NCI-H460 (cell line): ENCODE data around the gene SMPD3. TPM values are rescaled to one million over a fixed set of nuclear protein-coding genes. Genes with fewer than 3 reads are reported as not detected.

Experiments used
- DNase-seq: peaks from one replicate; pipeline ENCODE4 v3.0.0-alpha.2; 2016; ENCODE audit warnings: low read depth; ENCODE audit errors: extremely low read depth
- total RNA-seq: library from RNA; depleted of rRNA; stranded (reverse); fragments of >200 nt; shearing (Covaris generic); gene quantifications from 2 replicates; pipeline ENCODE4 v1.2.3, GENCODE V29; 2014

The SMPD3 gene
- total RNA-seq, 1 experiment from 2014 or later, result 0.07 TPM

DNA sequence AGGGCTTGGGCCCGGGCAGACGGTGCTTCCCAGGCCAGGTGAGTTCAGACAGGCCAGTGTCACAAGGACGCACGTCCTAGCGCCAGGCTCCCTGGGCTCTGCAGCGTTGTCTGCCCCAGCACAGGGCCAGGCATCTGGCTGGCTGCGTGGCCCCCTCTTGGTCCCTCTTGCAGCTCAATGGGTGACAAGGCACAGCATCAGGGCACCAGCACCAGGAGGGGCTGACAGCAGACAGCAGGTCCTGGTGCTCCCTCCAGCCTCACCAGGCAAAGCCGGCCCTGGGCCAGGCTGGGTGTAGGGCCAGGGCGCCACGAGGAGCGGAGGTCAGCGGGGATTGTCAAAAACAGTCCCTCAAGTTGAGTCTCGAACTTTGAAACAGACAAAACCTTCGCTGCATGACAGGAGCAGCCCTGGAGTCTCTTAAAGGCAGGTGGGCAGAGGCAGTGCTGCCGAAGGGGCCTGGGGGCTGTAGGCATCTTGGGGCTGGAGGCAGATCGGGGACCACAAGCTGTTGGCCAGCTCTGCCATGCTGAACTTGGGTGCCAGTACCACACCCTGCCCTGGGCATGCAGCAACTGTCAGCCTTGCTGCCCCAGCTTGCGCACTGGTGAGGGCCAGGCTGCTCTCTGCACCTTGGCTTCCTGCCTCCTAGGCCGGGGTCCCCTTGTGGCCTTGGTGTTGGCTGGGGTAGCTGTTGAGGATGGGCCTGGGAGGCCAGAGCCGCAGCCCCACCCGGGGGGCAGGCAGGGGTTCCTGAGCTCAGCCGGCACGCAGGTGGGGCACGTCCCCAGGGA, 88.7 kb downstream of the SMPD3 start:
- no peak for DNase-seq

GRCh38 chr16:68358951-68359350, 89.4 kb downstream of the SMPD3 start:
- no peak for DNase-seq

- DNase-seq, result no peak
These were observed 90.4 kb downstream of the SMPD3 start for GRCh38 chr16:68357923-68358322.

- DNase-seq, result no peak
These were observed 90.8 kb downstream of the SMPD3 start for GRCh38 chr16:68357521-68357922.

DNA sequence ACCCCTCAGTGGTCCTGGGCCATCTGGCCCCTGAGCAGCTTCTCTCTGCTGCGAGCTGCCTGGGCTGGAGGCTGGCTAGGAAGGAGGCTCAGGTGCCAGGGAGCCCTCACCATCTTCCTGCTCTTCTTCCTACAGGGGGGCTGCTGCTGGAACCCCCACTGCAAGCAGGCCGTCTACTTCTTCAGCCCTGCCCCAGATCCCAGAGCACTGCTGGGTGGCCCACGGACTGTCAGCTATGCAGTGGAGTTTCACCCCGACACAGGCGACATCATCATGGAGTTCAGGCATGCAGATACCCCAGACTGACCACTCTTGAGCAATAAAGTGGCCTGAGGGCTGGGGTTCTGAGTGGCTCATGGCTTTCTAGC, 91.4 kb downstream of the SMPD3 start:
- DNase-seq, result no peak

- DNase-seq, result no peak
These were observed 91.9 kb downstream of the SMPD3 start for GRCh38 chr16:68356249-68356918.

DNA sequence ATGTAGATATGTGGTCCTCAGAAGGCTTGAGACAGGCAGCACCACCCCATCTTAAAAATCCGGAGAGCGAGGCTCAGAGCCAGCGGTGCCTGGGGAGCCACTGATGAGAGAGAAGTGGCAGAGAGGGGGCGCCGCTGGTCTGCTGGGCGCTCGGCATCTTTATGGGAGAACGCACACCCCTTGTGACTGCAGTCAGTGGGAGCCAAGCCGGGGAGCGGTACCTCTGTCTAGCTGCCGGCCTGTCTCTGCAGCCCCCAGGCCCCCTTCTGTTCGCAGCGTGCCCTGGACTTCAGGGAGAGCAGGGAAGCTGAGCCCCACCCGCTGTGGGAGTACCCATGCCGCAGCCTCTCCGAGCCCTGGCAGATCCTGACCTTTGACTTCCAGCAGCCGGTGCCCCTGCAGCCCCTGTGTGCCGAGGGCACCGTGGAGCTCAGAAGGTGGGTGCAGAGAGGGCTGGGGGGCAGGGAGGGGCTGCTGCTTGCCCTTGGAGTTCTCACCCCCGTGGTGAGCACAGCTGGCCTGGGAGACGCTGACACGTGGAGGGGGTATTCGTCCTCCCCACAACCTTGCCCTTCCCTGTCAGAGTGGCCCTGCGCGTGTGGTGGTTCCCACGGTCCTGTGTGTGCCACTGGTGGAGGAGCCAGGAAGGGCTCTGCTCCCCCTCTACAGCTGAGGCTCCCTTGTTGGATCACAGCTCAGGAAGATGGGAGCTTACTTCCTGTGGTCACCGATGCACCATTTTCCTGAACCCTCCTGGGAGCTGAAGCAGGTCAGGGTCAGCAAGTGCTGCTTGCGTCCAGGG, 92.7 kb downstream of the SMPD3 start:
- DNase-seq, result no peak

- DNase-seq, result no peak
These were observed 93.5 kb downstream of the SMPD3 start for GRCh38 chr16:68354816-68355215.

GRCh38 chr16:68353366-68353765, 94.9 kb downstream of the SMPD3 start:
- DNase-seq, result no peak

GRCh38 chr16:68351991-68352431, 96.3 kb downstream of the SMPD3 start:
- no peak for DNase-seq

DNA sequence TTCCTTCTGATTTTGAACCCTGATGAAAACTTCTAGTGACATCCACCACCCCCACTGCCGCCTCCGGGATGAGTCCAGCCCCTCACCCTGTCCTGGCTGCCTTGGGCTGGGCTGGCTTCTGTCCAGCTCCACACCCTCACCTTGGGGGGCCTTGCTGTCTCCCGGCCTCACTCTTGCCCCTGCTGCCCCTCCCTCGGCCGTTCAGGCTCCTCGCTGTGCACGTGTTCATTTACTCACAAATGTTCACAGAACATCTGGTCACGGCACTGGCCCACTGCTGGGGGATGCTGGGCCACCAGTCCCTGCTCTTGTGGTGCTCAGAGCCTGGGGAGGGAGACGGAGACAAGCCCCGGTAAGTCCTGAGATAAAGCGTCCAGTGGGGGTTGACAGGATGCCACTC, 96.8 kb downstream of the SMPD3 start:
- no peak for DNase-seq

GRCh38 chr16:68350813-68351350, 97.4 kb downstream of the SMPD3 start:
- no peak for DNase-seq

DNA sequence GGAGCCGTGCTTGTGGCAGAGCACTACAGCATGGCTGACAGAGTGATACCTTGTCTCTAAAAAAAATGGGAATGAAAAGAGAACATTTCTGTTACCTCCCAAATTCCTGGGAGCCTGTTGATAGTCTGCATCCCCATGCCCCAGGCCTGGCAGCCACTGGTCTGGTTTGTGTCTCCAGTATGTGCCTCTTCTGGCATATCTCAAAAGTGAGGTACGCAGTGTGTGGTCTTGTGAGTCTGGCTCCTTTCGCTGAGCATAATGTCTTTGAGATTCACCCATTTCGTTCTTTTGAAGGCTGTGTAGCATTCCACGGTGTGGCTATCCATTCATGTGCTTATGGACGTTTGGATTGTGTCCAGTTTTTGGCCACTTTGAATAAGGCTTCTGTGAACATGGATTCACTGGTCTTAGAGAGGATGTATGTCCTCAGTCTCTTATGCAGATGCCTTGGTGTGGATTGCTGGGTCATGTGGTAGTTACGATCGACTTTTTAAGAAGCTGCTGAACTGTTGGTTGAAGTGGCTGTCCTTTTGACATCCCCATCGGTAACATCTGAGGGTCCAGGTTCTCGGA, 98.4 kb downstream of the SMPD3 start:
- DNase-seq, result no peak

- DNase-seq, result no peak
These were observed 99.5 kb downstream of the SMPD3 start for GRCh38 chr16:68348639-68349445.

- DNase-seq, result no peak
These were observed 100.7 kb downstream of the SMPD3 start for GRCh38 chr16:68347605-68348004.

GRCh38 chr16:68346892-68347480, 101.3 kb downstream of the SMPD3 start:
- DNase-seq, result no peak

DNA sequence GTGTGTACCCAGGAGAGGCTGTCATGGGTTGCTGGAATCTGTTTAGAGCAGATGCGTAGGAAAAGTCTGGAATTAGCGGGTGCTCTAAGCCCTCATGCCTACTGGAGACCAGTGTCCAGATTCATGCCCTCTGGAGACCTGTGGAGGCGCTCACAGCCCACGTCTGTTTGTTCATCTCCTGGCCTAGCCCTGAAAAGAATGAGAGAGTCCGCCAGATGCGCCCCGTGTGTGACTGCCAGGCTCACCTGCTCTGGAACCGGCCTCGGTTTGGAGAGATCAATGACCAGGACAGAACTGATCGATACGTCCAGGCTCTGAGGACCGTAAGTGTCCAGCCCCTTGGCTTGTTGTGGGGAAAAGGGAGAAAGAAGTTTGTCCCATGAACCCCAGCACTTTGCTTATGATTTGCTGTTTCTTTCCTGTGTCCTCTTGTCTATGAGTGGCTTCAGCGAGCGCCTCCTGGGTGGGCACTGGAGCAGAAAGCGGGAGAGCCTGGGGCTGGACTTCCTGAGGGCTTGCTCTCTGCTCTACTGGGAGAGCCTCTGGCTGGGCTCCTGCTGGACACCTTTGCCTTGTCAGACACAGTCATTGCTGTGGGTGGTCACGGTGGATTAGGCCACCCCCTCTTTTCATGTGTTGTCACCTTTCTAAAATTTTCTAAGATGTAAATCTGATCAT, 102.2 kb downstream of the SMPD3 start:
- DNase-seq, result no peak

DNA sequence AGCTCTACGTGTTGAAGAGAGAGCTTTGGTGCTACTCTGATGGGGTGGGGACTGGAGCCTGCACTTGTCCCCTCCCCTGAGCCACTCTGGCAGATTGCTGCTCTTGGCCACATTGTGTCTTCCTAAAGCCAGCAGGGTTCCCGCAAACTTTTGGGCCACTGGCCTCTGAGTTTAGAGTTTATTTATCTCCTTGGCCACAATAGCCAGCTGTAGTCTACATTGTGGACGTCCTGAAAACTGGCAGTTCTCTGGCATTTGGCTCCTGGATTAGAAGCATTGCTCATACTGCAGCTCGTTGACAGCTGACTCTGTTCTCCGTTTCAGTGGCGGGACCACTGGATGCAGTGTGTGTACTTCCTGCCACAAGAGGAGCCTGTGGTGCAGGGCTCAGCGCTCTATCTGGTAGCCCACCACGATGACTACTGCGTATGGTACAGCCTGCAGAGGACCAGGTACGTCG, 102.9 kb downstream of the SMPD3 start:
- DNase-seq, result no peak

DNA sequence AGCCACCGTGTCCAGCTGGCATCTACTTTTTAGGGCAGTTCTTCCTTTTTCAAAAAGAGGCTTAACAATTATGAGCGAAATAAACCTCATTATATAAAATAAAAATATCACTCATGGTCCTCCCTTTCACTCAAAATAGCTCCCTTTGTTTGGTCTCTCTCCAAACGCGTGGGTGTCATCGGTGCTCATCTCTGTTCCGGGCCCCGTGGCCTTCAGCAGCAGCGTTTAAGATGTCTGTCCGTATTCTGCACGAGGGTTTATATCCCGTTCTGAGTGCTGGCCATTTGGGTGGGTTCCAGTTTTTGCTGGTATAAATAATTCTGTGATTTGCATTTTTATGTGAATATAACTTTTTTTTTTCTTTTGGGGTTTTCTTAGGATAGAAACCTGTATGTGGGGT, 104.1 kb downstream of the SMPD3 start:
- no peak for DNase-seq
